CD14-positive monocyte (primary cell): ENCODE measurements around the gene MATK. TPM values are rescaled to one million over a fixed set of nuclear protein-coding genes. Genes with fewer than 3 reads are reported as not detected.

Experiments used
- DNase-seq, 3 donors: peaks; one replicate each; pipeline ENCODE4 v3.0.0-alpha.2; 2011 to 2022
- H2AFZ ChIP-seq: 2 replicates; pipeline ENCODE4 v1.6.0; 2012; ENCODE audit warnings: mild to moderate bottlenecking, low read depth, low read length, inconsistent platforms; ENCODE audit not compliant: insufficient read depth, poor library complexity, severe bottlenecking
- H3K27ac ChIP-seq, 2 donors: 1 replicate in 1 of 2; 2 replicates in 1 of 2; pipeline ENCODE4 v1.5.1; 2012 to 2013; ENCODE audit warnings: low read length in 2 of 2, control low read depth in 1 of 2, inconsistent platforms in 1 of 2, low read depth in 1 of 2, mild to moderate bottlenecking in 1 of 2
- H3K27me3 ChIP-seq, 2 donors: one replicate each; pipeline versions ENCODE4 v1.6.0 to v1.6.1; 2011 to 2013; ENCODE audit warnings: low read length in 2 of 2; ENCODE audit not compliant: control insufficient read depth in 2 of 2, insufficient read depth in 2 of 2
- H3K36me3 ChIP-seq, 2 donors: replicated peaks in 1 of 2; 1 replicate in 1 of 2; 2 replicates in 1 of 2; pipeline versions ENCODE4 v1.5.1 to v1.6.1; 2012 to 2013; ENCODE audit warnings: low read length in 2 of 2, control low read depth in 1 of 2, inconsistent platforms in 1 of 2, mild to moderate bottlenecking in 1 of 2; ENCODE audit not compliant: insufficient read depth in 2 of 2, control insufficient read depth in 1 of 2
- H3K4me1 ChIP-seq, 2 donors: 1 replicate in 1 of 2; 2 replicates in 1 of 2; pipeline versions ENCODE4 v1.5.1 to v1.6.1; 2012 to 2013; ENCODE audit warnings: low read length in 2 of 2, control low read depth in 1 of 2, inconsistent platforms in 1 of 2, mild to moderate bottlenecking in 1 of 2, moderate library complexity in 1 of 2; ENCODE audit not compliant: insufficient read depth in 2 of 2, control insufficient read depth in 1 of 2
- H3K4me2 ChIP-seq: replicated peaks from 2 replicates; pipeline ENCODE3; 2012; ENCODE audit warnings: low read length, moderate library complexity, mild to moderate bottlenecking; ENCODE audit not compliant: poor library complexity, severe bottlenecking; ENCODE audit errors: extremely low read depth
- H3K4me3 ChIP-seq, 3 experiments: fragments of 200-600 bp in 1 of 3; sonication (generic) in 1 of 3; replicated peaks in 1 of 3; 1 replicate in 2 of 3; 2 replicates in 1 of 3; pipeline ENCODE4 v1.5.1; 2011 to 2013; ENCODE audit warnings: low read length in 3 of 3, mild to moderate bottlenecking in 3 of 3, control low read depth in 2 of 3, low read depth in 2 of 3, inconsistent platforms in 1 of 3, moderate library complexity in 1 of 3
- H3K79me2 ChIP-seq: 2 replicates; pipeline ENCODE4 v1.6.0; 2012; ENCODE audit warnings: mild to moderate bottlenecking, control low read depth, inconsistent platforms, low read length, moderate library complexity; ENCODE audit not compliant: insufficient read depth
- H3K9ac ChIP-seq: 2 replicates; pipeline ENCODE4 v1.6.0; 2017; ENCODE audit warnings: low read length, mild to moderate bottlenecking; ENCODE audit not compliant: insufficient read depth, poor library complexity, severe bottlenecking
- H3K9me3 ChIP-seq, 2 donors: replicated peaks in 1 of 2; 1 replicate in 1 of 2; 2 replicates in 1 of 2; pipeline versions ENCODE4 v1.5.1 to v1.6.1; 2012 to 2013; ENCODE audit warnings: low read length in 2 of 2, control low read depth in 1 of 2; ENCODE audit not compliant: control insufficient read depth in 1 of 2, insufficient read depth in 1 of 2
- H4K20me1 ChIP-seq: 2 replicates; pipeline ENCODE4 v1.6.0; 2012; ENCODE audit warnings: mild to moderate bottlenecking, low read length, control low read depth, moderate library complexity; ENCODE audit not compliant: insufficient read depth
- H3K27ac Mint-ChIP-seq, 7 donors: one replicate each; pipeline ENCODE4 v1.8.0; 2020; ENCODE audit warnings: mild to moderate bottlenecking in 7 of 7, mixed read lengths in 7 of 7, moderate library complexity in 6 of 7, inconsistent platforms in 2 of 7
- H3K27me3 Mint-ChIP-seq, 3 donors: one replicate each; pipeline ENCODE4 v1.8.0; 2021 to 2022; ENCODE audit warnings: low read depth in 3 of 3, mild to moderate bottlenecking in 3 of 3, mixed read lengths in 3 of 3, moderate library complexity in 3 of 3, inconsistent platforms in 1 of 3
- H3K36me3 Mint-ChIP-seq, 2 donors: one replicate each; pipeline ENCODE4 v1.8.0; 2020; ENCODE audit warnings: mixed read lengths in 2 of 2, inconsistent platforms in 1 of 2, mild to moderate bottlenecking in 1 of 2
- H3K4me1 Mint-ChIP-seq: one replicate; pipeline ENCODE4 v1.8.0; 2020; ENCODE audit warnings: mild to moderate bottlenecking, mixed read lengths
- H3K4me3 Mint-ChIP-seq, 2 donors: one replicate each; pipeline ENCODE4 v1.8.0; 2020; ENCODE audit warnings: mild to moderate bottlenecking in 2 of 2, mixed read lengths in 2 of 2, moderate library complexity in 1 of 2
- H3K9me3 Mint-ChIP-seq, 7 donors: one replicate each; pipeline ENCODE4 v1.8.0; 2020 to 2022; ENCODE audit warnings: mixed read lengths in 7 of 7, mild to moderate bottlenecking in 6 of 7, moderate library complexity in 6 of 7, inconsistent platforms in 2 of 7
- WGBS: methylation state at CpG from one replicate; pipeline ENCODE4 v1.1.5; 2013; ENCODE audit warnings: missing lambda C conversion rate; ENCODE audit not compliant: insufficient coverage; 5-methylcytosine and 5-hydroxymethylcytosine counted together
- intact Hi-C, 2 donors: fragments of 100-400 bp; cut with micrococcal nuclease; formaldehyde crosslinking; loops; one replicate each; pipeline versions ENCODE4 v1.15.0 to v1.15.1; 2023
- polyA plus RNA-seq, 3 donors: library from polyadenylated mRNA; depleted of rRNA in 1 of 3; unstranded in 2 of 3; stranded (reverse) in 1 of 3; fragments of 300-500 nt in 2 of 3; fragments of >200 nt in 1 of 3; fragmentation: Illumina TruSeq in 2 of 3; gene quantifications; 1 replicate in 2 of 3; 2 replicates in 1 of 3; pipeline ENCODE4 v1.2.3, GENCODE V29; 2012 to 2021
- TF ChIP-seq, protein P1 (sequence below): fragments of 200-600 bp; IDR thresholded peaks from one replicate; pipeline ENCODE4 v1.8.0; 2022; ENCODE audit warnings: antibody characterized with exemption, mild to moderate bottlenecking

MATK gene
- polyA plus RNA-seq, 3 donors: 0.20 to 0.44 (median 0.35) TPM

DNA sequence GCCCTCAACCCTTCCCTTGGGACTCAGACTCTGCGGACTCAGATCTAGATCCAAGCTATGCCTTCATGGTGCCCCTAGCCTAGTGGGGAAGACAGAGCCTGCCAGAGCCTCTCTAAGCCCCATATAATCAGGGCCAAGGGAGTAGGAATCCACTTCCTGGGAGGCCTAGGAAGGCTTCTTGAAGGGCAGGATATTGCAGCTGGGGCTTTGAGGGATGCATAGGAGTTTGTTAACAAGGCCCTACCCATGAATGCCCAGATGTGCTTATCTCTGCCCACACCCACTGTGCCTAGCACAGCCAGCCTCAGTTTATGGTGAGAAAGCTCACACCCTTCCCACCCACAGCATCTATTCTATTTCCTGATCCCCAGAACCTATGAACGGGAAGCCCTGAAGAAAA is 36.0 kb downstream of the MATK start:
- DNase-seq: no peak
- Mint-ChIP-seq H3K9me3 (peaks cover 0 to 5% (median 3%) of the 10 kb centered on the region in 7 donors), H3K27ac (no peak overlapping the region), H3K36me3 (peaks cover 18 to 25% of the 10 kb centered on the region in 2 donors), H3K27me3 (peaks cover 0 to 2% (median 0%) of the 10 kb centered on the region in 3 donors), H3K4me3 (no peak overlapping the region), H3K4me1 (no peaks in the 10 kb centered on the region)
- H3K79me2 ChIP-seq: no peaks in the 10 kb centered on the region
- 100% methylated on average over 2 of the region's 2 CpGs for WGBS
- no peaks in the 10 kb centered on the region for H3K27me3 ChIP-seq
- H3K4me3 ChIP-seq: no peak overlapping the region
- no peak overlapping the region for H3K27ac ChIP-seq
- H3K4me2 ChIP-seq: no peak overlapping the region
- no peak overlapping the region for H2AFZ ChIP-seq
- peaks cover 0 to 3% of the 10 kb centered on the region in 2 donors for H3K9me3 ChIP-seq
- H3K9ac ChIP-seq: no peak overlapping the region
- no peaks in the 10 kb centered on the region for H3K4me1 ChIP-seq
- peaks cover 15 to 29% of the 10 kb centered on the region in 2 donors for H3K36me3 ChIP-seq
- no peaks in the 10 kb centered on the region for H4K20me1 ChIP-seq
- TF ChIP-seq, protein P1, sequence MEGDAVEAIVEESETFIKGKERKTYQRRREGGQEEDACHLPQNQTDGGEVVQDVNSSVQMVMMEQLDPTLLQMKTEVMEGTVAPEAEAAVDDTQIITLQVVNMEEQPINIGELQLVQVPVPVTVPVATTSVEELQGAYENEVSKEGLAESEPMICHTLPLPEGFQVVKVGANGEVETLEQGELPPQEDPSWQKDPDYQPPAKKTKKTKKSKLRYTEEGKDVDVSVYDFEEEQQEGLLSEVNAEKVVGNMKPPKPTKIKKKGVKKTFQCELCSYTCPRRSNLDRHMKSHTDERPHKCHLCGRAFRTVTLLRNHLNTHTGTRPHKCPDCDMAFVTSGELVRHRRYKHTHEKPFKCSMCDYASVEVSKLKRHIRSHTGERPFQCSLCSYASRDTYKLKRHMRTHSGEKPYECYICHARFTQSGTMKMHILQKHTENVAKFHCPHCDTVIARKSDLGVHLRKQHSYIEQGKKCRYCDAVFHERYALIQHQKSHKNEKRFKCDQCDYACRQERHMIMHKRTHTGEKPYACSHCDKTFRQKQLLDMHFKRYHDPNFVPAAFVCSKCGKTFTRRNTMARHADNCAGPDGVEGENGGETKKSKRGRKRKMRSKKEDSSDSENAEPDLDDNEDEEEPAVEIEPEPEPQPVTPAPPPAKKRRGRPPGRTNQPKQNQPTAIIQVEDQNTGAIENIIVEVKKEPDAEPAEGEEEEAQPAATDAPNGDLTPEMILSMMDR: no peak
- intact Hi-C loops: no loop called here

DNA sequence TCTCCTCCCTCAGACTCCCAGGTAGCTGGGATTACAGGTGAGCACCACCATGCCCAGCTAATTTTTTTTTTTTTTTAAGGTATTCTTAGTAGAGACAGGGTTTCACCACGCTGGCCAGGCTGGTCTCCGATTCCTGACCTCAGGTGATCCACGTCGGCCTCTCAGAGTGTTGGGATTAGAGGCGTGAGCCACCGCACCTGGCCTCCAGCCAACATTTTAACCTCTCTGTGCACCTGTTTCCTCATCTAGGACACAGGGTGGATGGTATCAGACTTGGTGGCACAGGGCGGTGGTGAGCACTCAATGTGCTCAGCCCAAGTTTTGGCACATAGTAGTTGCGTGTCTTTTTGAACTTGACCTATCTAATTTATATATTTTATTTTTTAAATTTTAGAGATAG is 37.2 kb downstream of the MATK start:
- H4K20me1 ChIP-seq: no peaks in the 10 kb centered on the region
- Mint-ChIP-seq H3K27me3 (no peaks in the 10 kb centered on the region), H3K9me3 (peaks cover 0 to 5% (median 3%) of the 10 kb centered on the region in 7 donors), H3K36me3 (peaks cover 18 to 25% of the 10 kb centered on the region in 2 donors), H3K4me1 (no peaks in the 10 kb centered on the region), H3K27ac (no peak overlapping the region), H3K4me3 (no peak overlapping the region)
- H2AFZ ChIP-seq: no peak overlapping the region
- WGBS: no CpG with 5 or more reads among the region's 8 CpGs
- no peak overlapping the region for H3K27ac ChIP-seq
- H3K4me1 ChIP-seq: no peaks in the 10 kb centered on the region
- DNase-seq: no peak
- H3K4me3 ChIP-seq: no peak overlapping the region
- no peaks in the 10 kb centered on the region for H3K27me3 ChIP-seq
- TF ChIP-seq, protein P1: no peak
- H3K9ac ChIP-seq: no peak overlapping the region
- peaks cover 0 to 3% of the 10 kb centered on the region in 2 donors for H3K9me3 ChIP-seq
- H3K4me2 ChIP-seq: no peak overlapping the region
- H3K79me2 ChIP-seq: no peaks in the 10 kb centered on the region
- intact Hi-C loops: no loop called here
- H3K36me3 ChIP-seq: peaks cover 15 to 29% of the 10 kb centered on the region in 2 donors
